Measurements from ENCODE around the gene COL26A1. TPM values are rescaled to one million over a fixed set of nuclear protein-coding genes. Genes with fewer than 3 reads are reported as not detected.
"Not testable (repeated sequence)": the region's sequence is repeated elsewhere in the genome, so short reads cannot be mapped to it uniquely, and the experiment has no call there.

COL26A1 gene
- 1.4 TPM for total RNA-seq (ENCODE audit: insufficient read depth, low replicate concordance)

DNA sequence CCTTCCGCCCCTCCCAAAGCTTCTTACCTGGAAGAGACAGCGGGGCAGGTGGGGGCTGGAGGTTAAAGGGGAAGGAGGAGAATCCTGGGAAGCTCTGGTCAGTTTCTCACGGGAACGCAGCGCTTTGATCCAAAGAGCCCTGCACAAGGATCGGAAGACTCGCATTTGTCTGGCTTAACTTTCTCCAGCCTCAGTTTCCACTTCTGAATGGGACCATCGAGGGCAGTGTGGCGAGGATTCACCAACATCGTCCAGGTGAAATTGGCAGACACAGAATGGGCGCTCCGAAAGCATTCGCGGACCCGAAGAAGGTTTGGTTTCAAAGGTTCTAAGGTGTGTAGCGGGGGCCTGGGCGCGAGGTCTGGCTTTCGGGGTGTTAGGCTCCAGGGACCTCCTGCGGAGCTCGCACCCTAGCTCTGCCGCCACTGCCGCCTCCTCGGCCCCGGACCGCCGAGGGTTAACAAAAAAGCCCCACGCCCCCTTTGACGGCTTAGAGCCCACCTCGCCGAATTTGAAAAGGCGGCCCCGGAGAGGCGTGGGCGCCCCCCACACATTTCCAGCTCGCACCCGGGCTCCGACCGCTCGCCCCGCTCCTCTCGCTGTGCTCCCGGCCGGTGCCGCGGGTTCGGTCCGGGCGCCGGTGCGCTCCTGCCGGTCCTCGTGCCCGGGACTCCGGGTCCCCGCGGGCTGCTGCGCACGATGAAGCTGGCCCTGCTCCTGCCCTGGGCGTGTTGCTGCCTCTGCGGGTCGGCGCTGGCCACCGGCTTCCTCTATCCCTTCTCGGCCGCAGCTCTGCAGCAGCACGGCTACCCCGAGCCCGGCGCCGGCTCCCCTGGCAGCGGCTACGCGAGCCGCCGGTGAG is at the start of gene COL26A1:
TSS of gene COL26A1 (plus strand) at position 542 of the 862 bp plus-strand sequence. CDS start at position 700, 158 bp downstream.
- no peak for DNase-seq (ENCODE audit: low spot score)

DNA sequence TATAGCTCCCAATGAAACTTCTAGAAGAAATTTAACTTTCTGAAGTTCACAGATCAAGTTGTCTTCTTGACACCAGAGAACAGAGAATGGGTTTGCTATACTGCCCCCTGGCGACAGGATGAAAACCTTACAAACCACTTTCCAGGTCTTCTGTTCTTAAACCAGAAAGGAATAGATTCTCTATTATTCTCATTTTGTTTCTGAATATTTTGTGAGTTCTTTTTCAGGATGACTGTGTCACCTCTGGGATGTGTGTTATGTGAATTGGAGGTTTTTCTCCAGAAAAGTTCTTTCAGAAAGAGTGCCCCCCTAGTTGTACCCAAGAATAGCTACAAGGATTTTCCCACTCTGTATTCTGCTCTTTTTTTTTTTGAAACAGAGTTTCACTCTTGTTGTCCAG is 47.3 kb upstream of the COL26A1 start:
- DNase-seq (ENCODE audit: low spot score) = peak; percentile 24

DNA sequence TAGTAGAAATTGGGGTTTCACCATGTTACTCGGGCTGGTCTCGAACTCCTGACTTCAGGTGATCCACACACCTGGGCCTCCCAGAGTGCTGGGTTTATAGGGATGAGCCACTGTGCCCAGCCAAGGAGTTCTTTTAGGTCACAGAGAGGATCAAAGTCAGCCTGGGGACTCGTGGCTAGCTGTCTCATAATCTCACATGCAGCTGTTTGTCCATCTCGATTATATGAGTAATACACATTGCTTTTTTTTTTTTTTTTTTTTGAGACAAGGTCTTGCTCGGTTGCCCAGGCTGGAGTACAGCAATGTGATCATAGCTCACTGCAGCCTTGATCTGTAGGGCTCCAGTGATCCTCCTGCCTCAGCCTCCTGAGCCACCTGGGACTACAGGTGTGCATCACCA is 43.3 kb upstream of the COL26A1 start:
- no peak for DNase-seq (ENCODE audit: low spot score)

GRCh38 chr7:101321491-101322401 is 40.9 kb upstream of the COL26A1 start, which contains the start of gene IFT22:
TSS of gene IFT22 (minus strand) at chr7:101321812. CDS start at chr7:101321709, 103 bp downstream.
- DNase-seq (ENCODE audit: low spot score) = peak; percentile 98

- DNase-seq (ENCODE audit: low spot score) = no peak
Measured at GRCh38 chr7:101328159-101328558, 34.5 kb upstream of the COL26A1 start.

- DNase-seq (ENCODE audit: low spot score) = peak; percentile 78
Measured at GRCh38 chr7:101330011-101330484, 32.6 kb upstream of the COL26A1 start.

DNA sequence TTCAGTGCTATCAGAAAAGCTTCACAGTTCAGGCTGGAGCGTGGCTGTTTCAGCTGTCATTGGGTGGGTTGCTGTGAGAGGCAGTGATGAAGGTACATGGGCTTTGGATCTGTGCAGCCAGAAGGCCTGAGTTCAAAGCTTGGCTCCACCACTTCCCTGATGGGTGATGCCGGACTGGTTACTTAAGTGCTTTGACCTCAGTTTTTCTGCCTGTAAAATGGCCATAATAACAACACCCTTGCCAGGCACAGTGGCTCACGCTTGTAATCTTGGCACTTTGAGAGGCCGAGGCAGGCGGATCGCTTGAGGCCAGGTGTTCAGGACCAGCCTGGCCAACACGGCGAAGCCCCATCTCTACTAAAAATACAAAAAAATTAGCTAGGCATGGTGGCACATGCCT is 30.6 kb upstream of the COL26A1 start:
- DNase-seq (ENCODE audit: low spot score) = no peak

GRCh38 chr7:101333912-101334311 is 28.8 kb upstream of the COL26A1 start:
- no peak for DNase-seq (ENCODE audit: low spot score)

- DNase-seq (ENCODE audit: low spot score) = no peak
Measured at GRCh38 chr7:101340379-101340778, 22.3 kb upstream of the COL26A1 start.

DNA sequence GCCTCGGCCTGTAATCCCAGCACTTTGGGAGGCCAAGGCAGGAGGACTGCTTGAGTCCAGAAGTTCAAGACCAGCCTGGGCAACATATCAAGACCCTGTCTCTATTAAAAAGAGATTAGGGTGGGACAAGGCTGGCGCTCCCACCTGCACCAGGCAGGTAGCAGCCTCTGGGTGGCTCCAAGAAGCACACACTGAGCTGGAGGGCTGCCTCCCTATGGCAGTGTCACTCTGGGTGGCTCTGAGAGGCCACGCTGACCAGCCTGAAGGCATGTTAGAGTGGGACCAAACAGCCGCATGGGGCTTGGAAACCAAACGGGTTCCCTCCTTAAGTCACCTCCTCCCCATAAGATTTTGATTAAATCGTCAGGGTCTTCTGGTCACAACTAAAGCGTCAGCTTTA is 19.8 kb upstream of the COL26A1 start:
- no peak for DNase-seq (ENCODE audit: low spot score)

DNA sequence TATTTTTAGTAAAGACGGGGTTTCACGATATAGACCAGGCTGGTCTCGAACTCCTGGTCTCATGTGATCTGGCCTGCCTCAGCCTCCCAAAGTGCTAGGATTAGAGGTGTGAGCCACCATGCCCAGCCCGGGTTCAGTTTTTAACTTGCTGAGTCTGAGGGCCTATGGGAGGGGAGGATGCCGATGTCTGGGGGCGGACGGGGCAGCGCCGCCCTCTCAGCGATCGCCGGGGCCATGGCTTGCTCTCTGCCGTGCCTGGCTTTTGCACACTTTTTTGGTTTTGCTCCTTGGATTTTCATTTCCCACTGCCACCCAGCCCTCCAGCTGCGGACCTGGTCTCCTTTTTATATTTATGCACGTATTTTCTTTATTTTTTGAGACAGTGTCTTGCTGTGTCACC is 15.2 kb upstream of the COL26A1 start:
- DNase-seq (ENCODE audit: low spot score) = no peak

GRCh38 chr7:101348456-101349067 is 14.1 kb upstream of the COL26A1 start:
- DNase-seq (ENCODE audit: low spot score) = not testable (repeated sequence)

DNA sequence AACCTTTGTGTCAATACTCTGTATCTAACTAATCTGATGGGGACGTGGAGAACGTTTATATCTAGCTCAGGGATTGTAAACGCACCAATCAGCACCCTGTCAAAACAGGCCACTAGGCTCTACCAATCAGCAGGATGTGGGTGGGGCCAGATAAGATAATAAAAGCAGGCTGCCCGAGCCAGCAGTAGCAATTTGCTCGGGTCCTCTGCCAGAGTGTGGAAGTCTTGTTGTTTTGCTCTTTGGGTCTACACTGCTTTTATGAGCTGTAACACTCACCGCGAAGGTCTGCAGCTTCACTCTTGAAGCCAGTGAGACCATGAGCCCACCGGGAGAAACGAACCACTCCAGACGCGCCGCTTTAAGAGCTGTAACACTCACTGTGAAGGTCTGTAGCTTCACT is 13.4 kb upstream of the COL26A1 start:
- DNase-seq (ENCODE audit: low spot score) = not testable (repeated sequence)

DNA sequence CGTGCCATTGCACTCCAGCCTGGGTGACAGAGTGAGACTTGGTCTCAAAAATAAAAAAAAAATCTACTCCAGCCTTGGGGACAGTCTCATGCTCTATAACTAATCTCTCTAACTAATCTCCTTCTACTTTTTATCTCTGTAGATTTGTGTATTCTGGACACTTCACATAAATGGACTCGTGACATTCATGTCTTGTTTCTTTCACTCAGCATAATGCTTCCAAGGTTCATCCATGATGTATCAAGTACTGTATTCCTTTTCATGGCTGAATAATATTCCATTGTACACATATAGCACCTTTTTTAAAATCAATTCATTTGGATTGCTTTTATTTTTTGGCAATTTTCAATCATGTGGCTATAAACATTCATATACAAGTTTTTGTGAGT is 9.8 kb upstream of the COL26A1 start:
- no peak for DNase-seq (ENCODE audit: low spot score)

GRCh38 chr7:101357433-101357832 is 5.2 kb upstream of the COL26A1 start:
- no peak for DNase-seq (ENCODE audit: low spot score)

- no peak for DNase-seq (ENCODE audit: low spot score)
Measured at GRCh38 chr7:101363196-101363733, 590 bp downstream of the COL26A1 start.

- peak; percentile 77 for DNase-seq (ENCODE audit: low spot score)
Measured at GRCh38 chr7:101363734-101364374, 1.2 kb downstream of the COL26A1 start.

GRCh38 chr7:101365956-101366355 is 3.3 kb downstream of the COL26A1 start:
- DNase-seq (ENCODE audit: low spot score) = no peak

GRCh38 chr7:101367676-101368075 is 5.0 kb downstream of the COL26A1 start:
- no peak for DNase-seq (ENCODE audit: low spot score)

DNA sequence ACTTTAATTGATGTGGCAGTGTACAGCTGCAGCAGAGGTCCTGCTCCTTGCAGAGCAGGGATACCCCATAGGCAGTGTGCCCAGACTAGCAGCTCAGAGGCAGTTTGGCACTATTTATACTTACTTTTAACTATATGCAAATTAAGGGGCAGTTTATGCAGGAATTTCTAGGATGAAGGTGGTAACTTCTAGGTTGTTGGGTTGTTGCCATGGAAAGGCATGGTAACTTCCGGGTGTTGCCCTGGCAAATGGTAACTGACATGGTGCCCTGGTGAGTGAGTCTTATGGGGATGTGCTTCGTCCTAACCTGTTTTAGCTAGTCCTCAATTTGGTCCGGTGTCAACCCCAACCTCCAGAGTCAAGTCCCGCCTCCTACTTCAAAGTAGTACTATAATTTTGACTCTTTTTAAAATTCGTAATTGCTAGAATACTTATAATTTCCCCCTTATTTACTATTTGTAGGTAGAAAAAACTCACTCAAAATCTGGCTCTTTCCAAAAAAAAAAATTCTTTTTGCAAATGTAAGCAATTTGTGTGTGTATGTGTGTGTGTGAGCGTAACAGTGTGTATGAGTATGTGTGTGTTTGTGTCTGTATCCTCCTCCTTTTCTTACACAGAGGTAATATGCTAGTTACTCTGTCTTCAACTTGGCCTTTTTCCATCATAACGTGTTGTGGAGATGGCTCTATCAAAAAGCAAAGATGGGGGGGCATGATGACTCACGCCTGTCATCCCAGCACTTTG is 5.9 kb downstream of the COL26A1 start:
- no peak for DNase-seq (ENCODE audit: low spot score)

Data from umbilical cord (tissue), 2 donors.